T1000 (cell line): ENCODE measurements around the gene NAA40.

Experiments
- DNase-seq: peaks from one replicate; lab custom pipeline; 2025; ENCODE audit warnings: mixed read lengths; lab: John Stamatoyannopoulos, UW

NAA40 gene

DNA sequence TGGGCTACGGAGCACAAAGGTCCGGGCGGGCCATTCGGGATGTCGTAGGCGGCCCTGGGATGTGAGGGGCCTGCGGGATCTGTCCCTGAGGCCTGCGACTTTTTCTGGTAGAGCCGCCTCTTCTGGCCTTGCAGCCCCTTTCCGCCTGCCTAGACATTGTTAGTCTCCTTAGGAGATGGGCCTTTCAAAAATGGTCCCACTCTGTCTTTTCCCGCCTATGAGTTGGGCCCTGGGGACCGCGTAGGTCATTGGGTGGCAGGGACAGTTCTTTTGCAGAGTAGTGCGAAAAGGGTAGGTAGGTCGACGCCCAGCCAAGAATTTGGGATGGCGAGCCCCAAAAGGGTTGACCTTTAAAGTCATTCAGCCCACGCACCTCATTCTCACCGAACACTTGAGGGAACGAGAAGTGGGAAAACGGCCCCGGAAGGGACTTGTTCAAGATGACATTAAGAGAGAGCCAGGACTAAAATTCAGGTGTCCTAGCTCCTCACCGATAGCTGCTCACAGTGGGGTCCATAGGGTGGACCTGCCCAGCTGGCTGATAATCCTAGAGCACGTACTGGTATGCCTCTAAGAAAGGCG, 48.2 kb downstream of the NAA40 start:
- DNase-seq, result no peak

DNA sequence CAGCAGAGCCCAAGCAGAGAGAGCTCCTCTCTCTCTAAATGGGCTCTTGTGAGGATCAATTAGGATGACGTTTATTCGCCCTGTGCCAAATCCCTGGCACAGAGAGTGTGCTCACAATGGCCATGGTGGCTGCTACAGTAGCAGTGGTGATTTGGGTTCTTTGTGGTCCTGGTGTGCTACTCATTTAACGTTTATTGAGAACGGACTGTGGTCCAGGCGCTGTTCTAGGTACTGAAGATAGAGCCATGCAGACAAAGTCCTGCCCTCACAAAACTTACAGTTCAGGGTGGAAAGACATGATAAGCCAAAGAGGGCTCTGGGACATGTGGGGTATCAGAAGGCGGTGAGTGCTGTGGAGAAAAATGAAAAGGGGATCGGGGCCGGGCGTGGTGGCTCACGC, 52.8 kb downstream of the NAA40 start:
- no peak for DNase-seq

DNA sequence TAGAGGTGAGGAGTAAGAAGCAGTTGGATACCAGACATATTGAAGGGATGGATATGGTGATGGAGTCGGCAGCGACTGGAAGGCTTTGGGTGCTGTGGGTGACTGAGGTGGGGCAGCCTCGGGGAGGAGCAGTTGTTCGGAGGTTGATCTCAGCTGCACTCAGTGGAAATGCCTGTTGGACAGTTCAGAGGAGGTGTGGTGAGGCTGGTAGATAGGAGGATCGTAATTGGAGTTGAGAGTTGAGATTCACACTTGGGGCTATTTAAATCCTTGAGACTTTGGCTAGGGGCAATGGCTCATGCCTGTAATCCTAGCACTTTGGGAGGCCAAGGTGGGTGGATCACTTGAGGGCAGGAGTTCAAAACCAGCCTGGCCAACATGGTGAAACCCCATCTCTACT, 54.3 kb downstream of the NAA40 start:
- no peak for DNase-seq

DNA sequence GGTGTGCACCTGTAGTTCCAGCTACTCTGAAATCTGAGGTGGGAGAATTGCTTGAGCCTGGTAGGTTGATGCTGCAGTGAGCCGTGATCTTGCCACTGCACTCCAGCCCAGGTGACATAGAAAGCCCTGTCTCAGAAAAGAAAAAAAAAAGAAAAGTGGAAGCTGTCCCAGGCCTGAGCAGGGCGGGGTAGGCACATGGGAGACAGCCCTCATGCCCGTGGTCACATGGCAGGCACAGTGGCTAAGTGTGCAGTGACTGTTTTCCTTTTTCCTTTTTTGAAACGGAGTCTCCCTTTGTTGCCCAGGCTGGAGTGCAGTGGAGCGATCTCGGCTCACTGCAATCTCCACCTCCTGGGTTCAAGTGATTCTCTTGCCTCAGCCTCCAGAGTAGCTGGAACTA, 55.2 kb downstream of the NAA40 start:
- DNase-seq, result no peak

DNA sequence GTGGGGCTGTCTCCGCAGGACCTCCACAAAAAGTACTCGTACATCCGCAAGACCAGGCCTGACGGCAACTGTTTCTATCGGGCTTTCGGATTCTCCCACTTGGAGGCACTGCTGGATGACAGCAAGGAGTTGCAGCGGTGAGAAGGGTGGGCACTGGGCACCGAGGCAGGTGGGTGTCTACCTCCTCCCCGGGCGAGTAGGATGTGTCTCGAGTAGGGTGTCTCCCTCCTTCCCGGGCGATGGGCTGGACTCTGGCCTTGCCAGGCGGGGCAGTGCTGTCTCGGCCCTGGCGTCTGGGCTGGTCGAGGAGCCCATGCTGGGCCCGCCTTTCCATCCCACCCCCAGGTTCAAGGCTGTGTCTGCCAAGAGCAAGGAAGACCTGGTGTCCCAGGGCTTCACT, 57.7 kb downstream of the NAA40 start:
- no peak for DNase-seq

DNA sequence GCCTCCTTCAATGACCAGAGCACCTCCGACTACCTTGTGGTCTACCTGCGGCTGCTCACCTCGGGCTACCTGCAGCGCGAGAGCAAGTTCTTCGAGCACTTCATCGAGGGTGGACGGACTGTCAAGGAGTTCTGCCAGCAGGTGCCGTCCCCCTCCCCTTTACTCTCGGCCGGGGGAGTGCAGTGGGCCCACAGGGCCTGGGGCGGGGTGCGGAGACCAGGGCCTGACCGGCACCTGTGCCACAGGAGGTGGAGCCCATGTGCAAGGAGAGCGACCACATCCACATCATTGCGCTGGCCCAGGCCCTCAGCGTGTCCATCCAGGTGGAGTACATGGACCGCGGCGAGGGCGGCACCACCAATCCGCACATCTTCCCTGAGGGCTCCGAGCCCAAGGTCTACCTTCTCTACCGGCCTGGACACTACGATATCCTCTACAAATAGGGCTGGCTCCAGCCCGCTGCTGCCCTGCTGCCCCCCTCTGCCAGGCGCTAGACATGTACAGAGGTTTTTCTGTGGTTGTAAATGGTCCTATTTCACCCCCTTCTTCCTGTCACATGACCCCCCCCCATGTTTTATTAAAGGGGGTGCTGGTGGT, 58.4 kb downstream of the NAA40 start:
- DNase-seq, result no peak

DNA sequence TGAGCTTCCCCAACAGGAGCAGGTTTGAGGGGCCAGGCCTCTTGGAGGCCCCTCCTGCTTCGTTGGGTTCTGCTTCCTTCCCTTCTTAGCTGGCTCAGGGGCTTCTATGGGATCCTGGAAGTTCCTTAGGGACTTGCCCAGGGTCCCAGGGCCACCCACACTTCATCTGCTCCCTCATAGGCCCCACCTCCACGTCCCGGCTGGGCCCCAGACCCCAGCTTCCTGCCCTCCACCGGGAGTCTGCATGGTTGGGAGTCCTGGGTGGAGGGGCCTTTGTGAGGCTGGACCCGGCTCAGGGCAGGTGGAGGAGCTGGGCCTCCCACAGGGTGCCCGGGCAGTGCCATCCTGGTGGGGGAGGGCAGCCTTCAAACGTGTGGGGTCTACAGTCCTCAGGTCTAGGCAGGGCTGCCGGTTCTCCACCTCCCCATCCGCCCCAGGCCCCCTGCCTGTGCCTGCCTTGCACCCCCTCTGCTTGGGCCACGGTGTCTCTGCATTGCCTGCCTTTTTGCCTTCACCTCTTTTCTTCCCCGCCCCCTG, 59.1 kb downstream of the NAA40 start:
- DNase-seq, result no peak

DNA sequence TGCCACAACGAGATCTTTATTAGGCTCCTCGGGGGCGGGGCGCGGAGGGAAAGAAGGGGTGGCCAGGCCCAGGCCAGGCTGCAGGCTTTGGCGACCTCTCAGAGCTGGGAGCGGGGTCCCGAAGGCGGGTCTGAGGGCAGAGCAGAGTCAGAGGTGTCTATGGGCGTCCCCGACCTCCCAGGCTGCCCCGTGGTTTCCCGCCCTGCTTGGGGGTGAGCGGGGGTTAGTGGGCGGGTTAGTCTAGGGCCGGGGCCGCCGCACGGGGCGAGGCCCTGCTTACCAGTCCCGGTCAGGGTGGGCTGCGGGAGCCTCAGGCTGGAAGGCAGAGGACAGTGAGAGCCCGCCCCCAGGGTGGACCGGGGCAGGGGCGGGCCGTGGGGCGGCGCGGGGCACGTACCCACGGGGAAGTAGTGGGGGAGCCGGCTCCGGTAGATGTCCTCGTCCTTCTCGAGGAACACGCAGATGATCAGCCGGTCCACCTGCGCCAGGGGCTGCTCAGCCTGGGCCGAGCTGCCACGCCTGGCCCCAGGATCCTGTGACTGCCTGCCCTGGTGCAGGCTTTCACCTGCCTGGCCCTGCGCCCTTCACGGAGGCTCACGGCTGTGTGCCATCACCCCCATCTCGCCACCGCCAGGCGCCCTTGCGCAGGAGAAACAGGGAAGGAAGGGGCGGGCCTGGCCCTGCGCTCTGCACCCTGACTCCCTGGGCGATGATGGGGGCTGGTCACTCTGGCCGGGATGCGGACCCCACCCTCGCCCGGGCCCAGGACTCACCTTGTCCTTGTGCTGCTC, 60.0 kb downstream of the NAA40 start:
- no peak for DNase-seq

DNA sequence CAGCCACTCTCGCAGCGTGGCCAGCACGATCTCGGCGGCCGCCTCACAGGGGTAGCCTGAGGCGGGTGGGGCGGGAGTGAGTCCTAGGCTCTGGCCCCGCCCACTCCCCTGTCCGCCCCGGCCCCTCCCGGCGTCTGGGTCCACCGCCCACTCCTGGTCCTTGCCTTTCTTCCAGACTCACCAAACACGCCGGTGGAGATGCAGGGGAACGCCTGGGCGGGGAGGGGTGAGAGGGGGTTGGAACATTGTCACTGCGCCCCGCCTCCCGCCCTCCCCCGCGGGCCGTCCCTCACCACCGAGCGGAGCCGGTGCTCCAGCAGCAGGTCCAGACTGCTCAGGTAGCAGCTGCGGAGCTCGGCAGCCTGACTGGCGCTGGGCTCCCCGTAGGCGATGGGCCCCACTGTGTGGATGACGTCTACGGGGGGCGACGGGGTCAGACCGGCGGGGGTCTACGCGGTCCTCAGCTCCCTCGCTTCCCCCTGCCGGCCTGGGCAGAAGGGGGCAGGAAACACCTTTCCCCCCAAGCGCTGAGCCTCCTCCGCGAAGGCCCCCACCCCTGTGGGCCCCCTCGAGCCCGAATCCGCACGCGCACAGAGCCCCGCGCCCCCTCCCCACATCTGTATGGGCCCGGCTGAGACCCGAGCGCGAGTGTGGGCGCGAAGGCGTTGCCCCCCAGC, 60.7 kb downstream of the NAA40 start:
- no peak for DNase-seq

DNA sequence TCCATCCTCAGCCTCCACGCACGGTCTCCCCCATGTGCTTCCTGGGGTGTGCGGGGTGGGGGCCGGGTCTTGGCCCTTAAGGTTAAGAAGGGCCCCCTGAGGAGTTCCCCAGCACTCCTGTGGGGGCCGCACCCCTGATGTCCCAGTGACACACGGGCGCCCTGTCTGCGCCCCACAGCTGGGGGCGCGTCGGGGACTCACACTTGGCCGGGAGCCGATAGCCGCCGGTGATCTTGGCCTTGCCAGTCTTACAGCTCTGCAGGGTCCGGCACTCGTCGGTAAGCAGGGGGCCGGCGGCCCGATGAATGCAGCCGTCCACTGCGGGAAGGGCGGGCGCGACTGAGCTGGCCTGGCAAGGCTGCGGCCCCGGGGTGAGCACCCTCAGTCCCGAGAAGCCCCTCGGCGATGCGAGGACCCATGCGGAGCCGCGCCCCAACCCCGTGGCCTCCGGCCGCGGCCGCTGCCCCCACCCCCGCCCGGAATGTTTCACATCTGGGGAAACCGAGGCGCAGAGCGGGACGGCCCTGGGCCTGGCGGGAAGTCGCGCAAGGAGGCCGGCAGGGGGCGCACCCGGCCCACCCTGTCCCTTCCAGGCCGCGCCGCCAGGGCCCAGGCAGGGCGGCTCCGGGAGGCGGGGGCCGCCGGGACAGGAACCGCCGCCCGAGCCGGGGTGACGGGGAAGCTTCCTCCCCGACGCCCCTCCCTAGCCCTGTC, 61.4 kb downstream of the NAA40 start:
- no peak for DNase-seq

DNA sequence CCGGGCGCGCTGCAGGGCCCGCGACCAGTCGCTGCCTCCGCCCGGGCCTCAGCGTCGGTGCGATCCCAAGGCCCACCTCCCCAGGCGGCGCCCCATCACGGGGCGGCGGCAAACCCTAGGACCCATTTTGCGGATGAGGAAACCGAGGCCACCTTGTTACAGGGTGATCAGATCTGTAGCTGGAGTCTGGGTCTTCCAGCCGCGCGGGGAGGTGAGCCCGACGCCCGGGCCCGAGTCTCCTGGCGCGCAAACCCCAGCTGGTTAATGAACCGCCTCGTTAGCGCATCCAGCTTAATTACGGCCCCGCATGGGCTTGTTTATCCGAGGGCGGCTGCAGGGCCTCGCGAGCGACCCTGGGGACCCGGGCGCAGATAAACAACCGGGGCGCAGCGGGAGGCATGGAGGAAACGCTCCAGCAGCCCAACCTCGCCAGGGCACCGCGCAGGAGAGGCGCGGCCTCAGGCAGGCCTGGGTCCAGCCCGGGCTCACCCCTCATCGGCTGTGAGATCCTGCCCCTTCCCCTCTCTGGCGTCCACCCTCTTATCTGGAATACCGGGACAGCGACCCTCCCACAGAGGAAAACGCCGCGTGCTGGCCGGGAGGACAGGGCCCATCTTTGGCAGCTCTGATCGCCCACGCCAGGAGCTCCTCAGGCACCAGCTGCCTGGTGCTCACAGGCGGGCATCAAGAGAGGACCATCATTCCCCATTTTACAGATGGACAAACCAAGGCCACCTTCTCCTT, 62.1 kb downstream of the NAA40 start:
- DNase-seq, result no peak

DNA sequence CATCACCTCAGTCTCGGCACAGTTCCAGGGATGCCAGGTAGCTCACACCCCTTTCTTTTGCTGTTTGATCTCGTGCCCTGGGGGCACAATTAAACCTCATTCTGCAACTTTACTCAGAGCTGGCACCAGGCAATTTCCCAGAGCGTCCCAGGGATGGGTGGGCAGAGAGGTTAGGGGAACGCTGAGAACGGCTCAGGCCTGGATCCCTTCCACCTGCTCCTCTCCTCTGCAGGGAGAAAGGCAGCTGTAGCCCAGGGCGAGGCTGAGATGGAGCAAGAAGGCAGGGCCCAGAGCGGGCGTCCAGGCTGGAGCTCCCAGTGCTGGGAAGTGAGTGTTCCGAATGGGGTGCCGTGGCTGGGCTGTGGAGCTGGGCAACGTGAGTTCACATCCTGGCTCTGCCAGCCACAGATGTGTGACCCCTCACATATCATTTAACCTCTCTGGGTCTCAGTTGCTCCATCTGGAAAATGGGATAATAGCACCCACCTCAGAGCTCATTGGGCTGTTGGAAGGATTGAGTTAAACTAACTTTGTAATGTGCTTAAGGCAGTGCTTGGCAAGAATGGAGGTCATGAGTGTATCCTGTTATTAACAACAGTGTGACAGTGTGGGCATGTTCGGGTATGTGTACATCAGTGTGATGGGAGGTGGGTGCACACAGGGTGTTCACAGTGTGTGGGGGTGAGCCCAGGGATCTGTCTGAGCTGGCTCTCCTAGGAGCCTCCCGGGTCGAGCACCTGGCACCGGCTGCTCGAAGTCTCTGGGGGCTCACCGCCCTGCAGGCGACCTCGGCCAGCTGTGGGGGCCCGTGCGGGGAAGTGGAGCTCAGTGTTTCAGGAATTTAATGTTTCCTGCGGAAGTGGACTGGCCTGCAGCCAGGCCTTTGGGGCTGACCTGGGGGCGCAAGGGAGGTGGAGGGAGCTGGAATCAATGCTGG, 63.0 kb downstream of the NAA40 start:
- peak; percentile 41 for DNase-seq

DNA sequence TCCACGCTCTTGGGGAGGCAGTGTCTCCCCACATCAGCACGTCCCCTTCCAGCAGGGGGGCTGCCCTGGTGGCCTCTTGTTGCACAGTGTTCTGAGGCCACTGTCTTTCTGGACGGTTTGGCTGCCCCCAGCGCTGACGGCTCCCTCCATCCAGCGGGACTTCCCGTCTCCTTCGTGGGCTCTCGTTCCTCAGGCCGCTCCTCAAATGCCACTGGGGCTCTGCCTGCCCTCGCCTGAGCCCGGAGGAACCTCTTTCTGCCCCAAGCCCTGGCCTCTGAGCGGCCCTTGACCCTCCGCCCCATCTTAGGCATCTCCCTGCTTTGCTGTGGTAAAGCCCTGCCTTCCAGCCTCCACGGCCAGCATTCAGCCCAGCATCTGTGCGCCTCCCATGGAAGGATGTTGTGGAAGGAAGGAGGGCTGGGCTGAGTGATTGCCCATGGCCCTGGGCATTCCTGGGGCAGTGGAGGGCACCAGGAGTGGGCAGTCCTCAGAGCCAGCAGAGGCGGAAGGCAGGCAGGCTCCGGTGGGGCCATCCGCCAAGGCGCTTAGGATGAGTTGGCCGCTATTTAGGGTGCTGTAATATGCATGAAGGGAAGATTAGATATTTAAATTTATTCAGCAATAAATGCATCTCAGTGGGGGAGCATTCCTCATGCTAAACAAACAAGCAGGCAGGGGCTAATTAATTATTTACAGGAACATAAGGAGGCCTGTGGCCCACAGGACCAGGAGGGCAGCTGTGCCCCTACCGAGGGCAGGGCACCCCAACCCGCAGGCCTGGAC, 65.2 kb downstream of the NAA40 start:
- peak; percentile 74 for DNase-seq

DNA sequence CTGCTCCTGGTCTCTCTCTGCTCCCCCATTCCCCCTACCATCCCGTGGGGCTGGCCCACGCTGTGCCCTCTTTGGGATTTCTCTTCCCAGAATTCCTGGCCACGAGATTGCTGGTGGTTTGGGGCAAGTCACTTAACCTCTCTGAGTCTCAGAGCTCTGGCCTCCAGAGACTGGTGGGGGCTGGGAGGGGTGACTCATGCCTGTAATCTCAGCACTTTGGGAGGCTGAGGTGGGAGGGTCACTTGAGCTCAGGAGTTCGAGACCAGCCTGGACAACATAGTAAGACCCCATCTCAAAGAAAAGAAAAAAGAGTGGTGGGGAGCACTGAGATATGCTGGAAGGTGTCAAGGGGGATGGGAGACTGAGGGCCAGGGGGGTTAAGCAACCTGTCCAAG, 65.8 kb downstream of the NAA40 start:
- peak; percentile 51 for DNase-seq

DNA sequence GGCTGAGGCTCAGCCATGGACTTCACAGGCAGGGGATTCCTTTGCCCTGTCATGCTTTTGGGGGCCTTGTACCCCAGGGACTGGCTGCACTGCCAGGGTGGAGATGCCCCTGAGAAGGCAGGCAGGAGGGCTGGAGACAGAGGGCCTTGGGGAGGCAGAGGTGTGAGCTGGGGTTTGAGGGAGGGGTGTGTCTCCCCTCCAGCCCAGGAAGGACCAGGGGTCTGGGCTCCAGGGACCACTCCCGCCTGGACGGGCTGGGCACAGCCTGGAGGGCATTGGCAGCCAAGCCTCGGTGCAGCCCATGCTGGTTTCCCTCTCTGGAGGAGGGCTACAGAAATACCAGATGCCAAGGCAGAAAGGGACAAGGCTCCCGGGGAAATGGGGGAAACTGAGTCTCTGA, 66.9 kb downstream of the NAA40 start:
- DNase-seq, result no peak

DNA sequence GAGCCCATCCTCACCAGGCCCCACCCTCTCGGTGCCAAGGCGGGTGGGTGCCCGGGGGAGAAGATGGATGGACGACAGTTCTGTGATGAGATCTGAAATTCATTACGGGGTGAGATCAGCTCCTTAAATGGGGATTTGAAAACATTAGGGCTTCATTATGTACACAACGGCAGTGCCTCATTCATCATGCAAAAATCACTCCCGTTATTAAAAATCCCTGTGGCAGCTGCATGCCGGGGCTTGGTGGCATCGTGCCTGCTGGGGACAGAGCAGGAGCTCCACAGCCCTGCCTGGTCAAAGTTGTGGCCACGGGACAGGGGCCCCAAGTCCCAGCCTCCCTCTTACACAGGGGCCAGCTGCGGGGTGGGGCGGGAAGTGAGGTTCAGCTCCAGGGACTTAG, 67.6 kb downstream of the NAA40 start:
- no peak for DNase-seq
